Left lung (tissue), 10 donors: ENCODE measurements around the gene ADCY6. TPM values are rescaled to one million over a fixed set of nuclear protein-coding genes. Genes with fewer than 3 reads are reported as not detected.

ENCODE experiments used
- ATAC-seq: fragments of 200-7000 bp; cut with Tn5 transposase; one replicate; pipeline ENCODE4 v1.9.1; 2020; ENCODE audit warnings: moderate library complexity
- DNase-seq, 4 donors: peaks; one replicate each; pipeline ENCODE4 v3.0.0-alpha.2; 2013 to 2020
- H3K27ac ChIP-seq, 2 donors: fragments of 200-600 bp; sonication (generic) in 1 of 2; one replicate each; pipeline versions ENCODE4 v1.5.0 to v1.8.0; 2020 to 2021
- H3K27me3 ChIP-seq, 2 donors: fragments of 200-600 bp; sonication (generic) in 1 of 2; one replicate each; pipeline versions ENCODE4 v1.5.0 to v1.8.0; 2020 to 2021
- H3K36me3 ChIP-seq, 2 donors: fragments of 200-600 bp; sonication (generic) in 1 of 2; one replicate each; pipeline versions ENCODE4 v1.5.0 to v1.8.0; 2020 to 2021
- H3K4me1 ChIP-seq, 2 donors: fragments of 200-600 bp; one replicate each; pipeline ENCODE4 v1.8.0; 2021
- H3K4me3 ChIP-seq, 2 donors: fragments of 200-600 bp; sonication (generic) in 1 of 2; one replicate each; pipeline versions ENCODE4 v1.5.0 to v1.8.0; 2020 to 2021; ENCODE audit warnings: mild to moderate bottlenecking in 1 of 2
- H3K9me3 ChIP-seq, 2 donors: fragments of 200-600 bp; sonication (generic) in 1 of 2; one replicate each; pipeline versions ENCODE4 v1.5.0 to v1.8.0; 2020 to 2021
- CTCF ChIP-seq, 2 donors: fragments of 200-600 bp; sonication (generic) in 1 of 2; IDR thresholded peaks; one replicate each; pipeline versions ENCODE4 v1.5.0 to v1.8.0; 2021; ENCODE audit warnings: antibody characterized with exemption in 2 of 2
- intact Hi-C, 2 donors: fragments of 100-400 bp; cut with DNase I; formaldehyde crosslinking; loops; one replicate each; pipeline versions ENCODE4 v1.11.2 to v1.14.2; 2022
- microRNA-seq, 2 donors: library from miRNA; unstranded; fragments of <30 nt; microRNA quantifications; one replicate each; pipeline ENCODE4, GENCODE V29; 2019
- polyA plus RNA-seq, 6 donors: library from polyadenylated mRNA; unstranded; fragments of 120-200 nt; gene quantifications; one replicate each; pipeline ENCODE4 v1.2.1, GENCODE V29; 2013; ENCODE audit not compliant: insufficient read length in 6 of 6
- total RNA-seq, 2 donors: library from RNA; stranded (reverse); fragmentation: NEBNext Ultra II Directional; extraction: Animal tissue kit (Norgen Biotek cat#: 25700); gene quantifications; one replicate each; pipeline ENCODE4 v1.2.1, GENCODE V29; 2021
- donor health status: DM: no; HTN: yes; CAD: no.
- donor health status: DM: no; HTN: no; CAD: no.

The ADCY6 gene
- total and polyA plus RNA-seq, 8 donors: 33.0 to 67.0 (median 56.3) TPM

GRCh38 chr12:48716493-48717251 lies 72.2 kb downstream of the ADCY6 start, which contains the start of gene CCNT1:
TSS of gene CCNT1 (minus strand) at chr12:48716707. CDS start at chr12:48716675, 32 bp downstream.
- DNase-seq (peak; percentile 99 to 100 (median 99)), ATAC-seq (peak; percentile 97)
- TF ChIP-seq CTCF (IDR thresholded peaks at IDR 0.05): peak in 1 of 2 donors; percentile 27
- Histone ChIP-seq H3K9me3 (peaks cover 0 to 17% of the 10 kb centered on the region in 2 donors), H3K36me3 (peaks cover 0 to 34% of the 10 kb centered on the region in 2 donors), H3K27me3 (no peaks in the 10 kb centered on the region), H3K4me1 (peaks cover 12 to 47% of the 10 kb centered on the region in 2 donors), H3K27ac (peak within 1 kb of the TSS; percentile 89 to 97), H3K4me3 (peak within 1 kb of the TSS; percentile 65 to 71)
- intact Hi-C loops: no loop called here

Small RNA genes within 50 kb of the gene (microRNA-seq; reads per million reads assigned to microRNA genes)
- gene MIR4701: 0.50 to 1.2 reads per million in 2 donors

Other genes with a start within 250 kb of the ADCY6 start
- gene LALBA, start 219.0 kb downstream of the ADCY6 start, total RNA-seq: not detected
- gene LALBA, start 219.0 kb downstream of the ADCY6 start, polyA plus RNA-seq: not detected
- 10 to 100 TPM; 28.0 to 30.6 TPM for gene KANSL2, start 106.9 kb downstream of the ADCY6 start, total RNA-seq
- 10 to 100 TPM; 47.8 to 58.3 (median 52.2) TPM for gene KANSL2, start 106.9 kb downstream of the ADCY6 start, polyA plus RNA-seq
- gene CCNT1, start 72.4 kb downstream of the ADCY6 start, total RNA-seq: 10 to 100 TPM; 28.7 to 36.2 TPM
- 10 to 100 TPM; 30.7 to 34.2 (median 31.3) TPM for gene CCNT1, start 72.4 kb downstream of the ADCY6 start, polyA plus RNA-seq
- 10 to 100 TPM; 26.4 to 42.5 TPM for gene CACNB3, start 29.4 kb upstream of the ADCY6 start, total RNA-seq
- 10 to 100 TPM; 33.0 to 40.4 (median 38.4) TPM for gene CACNB3, start 29.4 kb upstream of the ADCY6 start, polyA plus RNA-seq
- 10 to 100 TPM; 66.5 to 74.9 TPM for gene DDX23, start 63.1 kb upstream of the ADCY6 start, total RNA-seq
- 100 to 1,000 TPM; 100 to 116 (median 112) TPM for gene DDX23, start 63.1 kb upstream of the ADCY6 start, polyA plus RNA-seq
- gene RND1, start 76.8 kb upstream of the ADCY6 start, total RNA-seq: 10 to 100 TPM in 1 of 2 donors, 1 to 10 TPM in 1; 4.0 to 28.1 TPM
- 1 to 10 TPM; 1.8 to 4.9 (median 2.3) TPM for gene RND1, start 76.8 kb upstream of the ADCY6 start, polyA plus RNA-seq
- gene FKBP11, start 136.4 kb upstream of the ADCY6 start, total RNA-seq: 10 to 100 TPM; 51.6 to 87.4 TPM
- 10 to 100 TPM; 17.2 to 27.9 (median 21.9) TPM for gene FKBP11, start 136.4 kb upstream of the ADCY6 start, polyA plus RNA-seq
- 100 to 1,000 TPM; 184 to 186 TPM for gene ARF3, start 168.4 kb upstream of the ADCY6 start, total RNA-seq
- gene ARF3, start 168.4 kb upstream of the ADCY6 start, polyA plus RNA-seq: 100 to 1,000 TPM in 3 of 6 donors, 10 to 100 TPM in 3; 91.8 to 116 (median 102) TPM
- gene WNT10B, start 182.6 kb upstream of the ADCY6 start, total RNA-seq: under 1 TPM; 0.15 to 0.58 TPM
- gene WNT10B, start 182.6 kb upstream of the ADCY6 start, polyA plus RNA-seq: under 1 TPM in 3 of 6 donors, not detected in 3; 0.10 to 0.12 (median 0.10) TPM
- not detected for gene WNT1, start 189.2 kb upstream of the ADCY6 start, total RNA-seq
- not detected for gene WNT1, start 189.2 kb upstream of the ADCY6 start, polyA plus RNA-seq
- gene DDN, start 210.3 kb upstream of the ADCY6 start, total RNA-seq: under 1 TPM; 0.06 to 0.08 TPM
- gene DDN, start 210.3 kb upstream of the ADCY6 start, polyA plus RNA-seq: under 1 TPM; 0.10 to 0.68 (median 0.30) TPM
- gene PRKAG1, start 229.7 kb upstream of the ADCY6 start, total RNA-seq: 10 to 100 TPM; 48.4 to 62.7 TPM
- gene PRKAG1, start 229.7 kb upstream of the ADCY6 start, polyA plus RNA-seq: 10 to 100 TPM; 69.0 to 81.8 (median 78.4) TPM